Gastroesophageal sphincter (tissue), 4 donors: ENCODE results near the gene RSRC1. TPM values are rescaled to one million over a fixed set of nuclear protein-coding genes. Genes with fewer than 3 reads are reported as not detected.

ENCODE experiments used
- ATAC-seq: fragments of 150-250 bp; one replicate; pipeline ENCODE4 v1.9.1; 2016; ENCODE audit warnings: mild to moderate bottlenecking, moderate library complexity
- H3K27ac ChIP-seq, 4 donors: fragments of 200-600 bp; sonication (generic) in 3 of 4; 1 replicate in 3 of 4; 2 replicates in 1 of 4; pipeline ENCODE4 v1.5.1; 2016 to 2019
- H3K27me3 ChIP-seq: fragments of 200-600 bp; sonication (generic); one replicate; pipeline ENCODE4 v1.5.1; 2019
- H3K36me3 ChIP-seq, 2 donors: fragments of 200-600 bp; sonication (generic); one replicate each; pipeline ENCODE4 v1.5.1; 2019; ENCODE audit warnings: control low read depth in 1 of 2
- H3K4me1 ChIP-seq, 3 donors: fragments of 200-600 bp; sonication (generic); 1 replicate in 2 of 3; 2 replicates in 1 of 3; pipeline ENCODE4 v1.5.1; 2016 to 2019; ENCODE audit warnings: control low read depth in 2 of 3
- H3K4me3 ChIP-seq, 2 donors: fragments of 200-600 bp; sonication (generic); one replicate each; pipeline ENCODE4 v1.5.1; 2019; ENCODE audit warnings: mild to moderate bottlenecking in 1 of 2, moderate library complexity in 1 of 2
- H3K9me3 ChIP-seq, 3 donors: fragments of 200-600 bp; sonication (generic); one replicate each; pipeline ENCODE4 v1.5.1; 2017 to 2019; ENCODE audit warnings: control low read depth in 2 of 3
- CTCF ChIP-seq, 4 experiments: fragments of 200-600 bp in 2 of 4; fragments of 450-650 bp in 2 of 4; sonication (generic) in 1 of 4; IDR thresholded peaks; one replicate each; pipeline ENCODE4 v1.5.1; 2017 to 2019; ENCODE audit warnings: antibody characterized with exemption in 4 of 4, mild to moderate bottlenecking in 2 of 4, moderate library complexity in 2 of 4
- EP300 ChIP-seq: sonication (generic); formaldehyde crosslinking; IDR thresholded peaks from one replicate; pipeline ENCODE4 v1.6.1; 2017; ENCODE audit warnings: antibody characterized with exemption, mild to moderate bottlenecking
- POLR2A ChIP-seq, 2 donors: fragments of 450-650 bp; IDR thresholded peaks; one replicate each; pipeline ENCODE4 v1.6.1; 2017; ENCODE audit warnings: antibody characterized with exemption in 2 of 2, mild to moderate bottlenecking in 2 of 2, moderate library complexity in 1 of 2
- POLR2AphosphoS5 ChIP-seq: sonication (generic); formaldehyde crosslinking; IDR thresholded peaks from one replicate; pipeline ENCODE4 v1.6.1; 2017; ENCODE audit warnings: antibody characterized with exemption
- WGBS, 2 donors: methylation state at CpG; one replicate each; pipeline ENCODE4 v1.1.5; 2018; ENCODE audit warnings: low coverage in 1 of 2; 5-methylcytosine and 5-hydroxymethylcytosine counted together
- total RNA-seq, 4 donors: library from RNA; depleted of rRNA; stranded (reverse); fragments of >200 nt; gene quantifications; one replicate each; pipeline ENCODE4 v1.1.0, GENCODE V29; 2016

Gene RSRC1
- total RNA-seq, 4 donors from 2014 or later, result 40.6 to 66.0 (median 43.9) TPM

GRCh38 chr3:158167737-158168557 lies 58.1 kb downstream of the RSRC1 start:
- TF ChIP-seq POLR2AphosphoS5 (no peak), EP300 (no peak), POLR2A (IDR thresholded peaks at IDR 0.05) (no peak), CTCF (IDR thresholded peaks at IDR 0.05) (no peak)
- Histone ChIP-seq H3K36me3 (peaks cover 0 to 5% of the 10 kb centered on the region in 2 donors), H3K4me3 (no peak overlapping the region), H3K27ac (no peak overlapping the region), H3K4me1 (no peaks in the 10 kb centered on the region), H3K27me3 (no peaks in the 10 kb centered on the region), H3K9me3 (no peaks in the 10 kb centered on the region)
- 66 to 90% methylated on average over 5 to 6 of the region's 6 CpGs for WGBS, 2 donors
- ATAC-seq, result no peak

GRCh38 chr3:158169091-158169491 lies 59.2 kb downstream of the RSRC1 start:
- Histone ChIP-seq H3K27ac (no peak overlapping the region), H3K9me3 (no peaks in the 10 kb centered on the region)
- ATAC-seq, result no peak

GRCh38 chr3:158181096-158181495 lies 71.2 kb downstream of the RSRC1 start:
- H3K9me3 ChIP-seq, result no peaks in the 10 kb centered on the region
- TF ChIP-seq POLR2AphosphoS5 (no peak), EP300 (no peak), POLR2A (IDR thresholded peaks at IDR 0.05) (no peak), CTCF (IDR thresholded peaks at IDR 0.05) (no peak)
- no peaks in the 10 kb centered on the region for H3K36me3 ChIP-seq
- ATAC-seq, result no peak
- no peak overlapping the region for H3K4me3 ChIP-seq
- H3K27me3 ChIP-seq, result no peaks in the 10 kb centered on the region
- no peaks in the 10 kb centered on the region for H3K4me1 ChIP-seq
- 86 to 100% methylated on average over 1 of the region's 1 CpG for WGBS, 2 donors
- H3K27ac ChIP-seq, result no peak overlapping the region

More at GRCh38 chr3:158169091-158169491, 59.2 kb downstream of the RSRC1 start:
- Histone ChIP-seq H3K36me3 (peaks cover 0 to 5% of the 10 kb centered on the region in 2 donors), H3K4me1 (no peaks in the 10 kb centered on the region), H3K4me3 (no peak overlapping the region), H3K27me3 (no peaks in the 10 kb centered on the region)
- 79 to 81% methylated on average over 1 to 2 of the region's 2 CpGs for WGBS, 2 donors
- no peak for TF ChIP-seq POLR2A (IDR thresholded peaks at IDR 0.05)

GRCh38 chr3:158185711-158186110 lies 75.8 kb downstream of the RSRC1 start:
- ATAC-seq, result no peak
- no peaks in the 10 kb centered on the region for H3K9me3 ChIP-seq
- H3K36me3 ChIP-seq, result no peaks in the 10 kb centered on the region
- H3K27ac ChIP-seq, result no peak overlapping the region
- no peak for TF ChIP-seq EP300
- TF ChIP-seq CTCF (IDR thresholded peaks at IDR 0.05), result no peak
- TF ChIP-seq POLR2A (IDR thresholded peaks at IDR 0.05), result no peak
- TF ChIP-seq POLR2AphosphoS5, result no peak
- 80 to 81% methylated on average over 1 of the region's 1 CpG for WGBS, 2 donors
- H3K27me3 ChIP-seq, result no peaks in the 10 kb centered on the region
- H3K4me1 ChIP-seq, result no peaks in the 10 kb centered on the region
- no peak overlapping the region for H3K4me3 ChIP-seq

- Histone ChIP-seq H3K9me3 (peaks cover 0 to 31% (median 0%) of the 10 kb centered on the region in 3 donors), H3K4me1 (no peaks in the 10 kb centered on the region), H3K27ac (no peak overlapping the region), H3K36me3 (peaks cover 0 to 8% of the 10 kb centered on the region in 2 donors), H3K27me3 (no peaks in the 10 kb centered on the region), H3K4me3 (no peak overlapping the region)
- no peak for ATAC-seq
- TF ChIP-seq CTCF (IDR thresholded peaks at IDR 0.05) (no peak), POLR2A (IDR thresholded peaks at IDR 0.05) (no peak), EP300 (no peak), POLR2AphosphoS5 (no peak)
Measured at GRCh38 chr3:158200955-158201354, 91.1 kb downstream of the RSRC1 start.
